HepG2 (cell line): Measurements from ENCODE around the gene NAT10. TPM values are rescaled to one million over a fixed set of nuclear protein-coding genes. Genes with fewer than 3 reads are reported as not detected.
A peak's percentile ranks its signal among the peaks of the same experiment; 100 is the strongest.

Experiments
- CHD4 ChIP-seq: fragments of 200-600 bp; sonication (generic); IDR thresholded peaks from 2 replicates; pipeline ENCODE4 v1.7.0; 2017; ENCODE audit warnings: mild to moderate bottlenecking, low read length, borderline replicate concordance
- ELF3 ChIP-seq: IDR thresholded peaks from 2 replicates; pipeline ENCODE4 v1.6.1; 2016; ENCODE audit warnings: missing genetic modification reagents, missing compliant biosample characterization
- FOXM1 ChIP-seq: sonication (generic); formaldehyde crosslinking; IDR thresholded peaks from 2 replicates; pipeline ENCODE4 v1.5.0; 2020; ENCODE audit warnings: missing genetic modification reagents
- HDAC6 ChIP-seq: fragments of 200-600 bp; sonication (generic); IDR thresholded peaks from 2 replicates; pipeline ENCODE4 v1.7.0; 2017; ENCODE audit warnings: mild to moderate bottlenecking, antibody characterized with exemption, low read length, low read depth
- MLLT10 ChIP-seq: sonication (generic); formaldehyde crosslinking; IDR thresholded peaks from 2 replicates; pipeline ENCODE4 v1.4.0; 2020; ENCODE audit warnings: missing genetic modification reagents
- MYC ChIP-seq: sonication (generic); formaldehyde crosslinking; IDR thresholded peaks from 2 replicates; pipeline ENCODE4 v1.9.0; 2021; ENCODE audit warnings: missing genetic modification reagents, borderline replicate concordance
- NFKBIZ ChIP-seq: IDR thresholded peaks from 2 replicates; pipeline ENCODE4 v1.6.1; 2018; ENCODE audit warnings: missing genetic modification reagents, missing compliant biosample characterization
- PHF20 ChIP-seq: sonication (generic); formaldehyde crosslinking; IDR thresholded peaks from 2 replicates; pipeline ENCODE4 v1.5.0; 2020; ENCODE audit warnings: mild to moderate bottlenecking, missing genetic modification reagents
- ZFP82 ChIP-seq: sonication (generic); formaldehyde crosslinking; IDR thresholded peaks from 2 replicates; pipeline ENCODE4 v1.5.1; 2020; ENCODE audit warnings: mild to moderate bottlenecking, missing genetic modification reagents, borderline replicate concordance
- ZNF451 ChIP-seq: sonication (generic); formaldehyde crosslinking; IDR thresholded peaks from 2 replicates; pipeline ENCODE4 v1.5.0; 2020; ENCODE audit warnings: mild to moderate bottlenecking, missing genetic modification reagents
- ZNF510 ChIP-seq: sonication (generic); formaldehyde crosslinking; IDR thresholded peaks from 2 replicates; pipeline ENCODE4 v1.4.0; 2020; ENCODE audit warnings: low read depth, mild to moderate bottlenecking, missing genetic modification reagents
- ZNF605 ChIP-seq: sonication (generic); formaldehyde crosslinking; IDR thresholded peaks from 2 replicates; pipeline ENCODE4 v1.8.0; 2022; ENCODE audit warnings: mild to moderate bottlenecking, missing genetic modification reagents
- ZNF703 ChIP-seq: sonication (generic); formaldehyde crosslinking; IDR thresholded peaks from 2 replicates; pipeline ENCODE4 v1.5.1; 2020; ENCODE audit warnings: missing genetic modification reagents, mild to moderate bottlenecking, moderate library complexity, borderline replicate concordance
- ZNF749 ChIP-seq: sonication (generic); formaldehyde crosslinking; IDR thresholded peaks from 2 replicates; pipeline ENCODE4 v1.8.0; 2022; ENCODE audit warnings: mild to moderate bottlenecking, missing genetic modification reagents, moderate library complexity, borderline replicate concordance
- ZSCAN12 ChIP-seq: sonication (generic); formaldehyde crosslinking; IDR thresholded peaks from 2 replicates; pipeline ENCODE4 v1.9.0; 2021; ENCODE audit warnings: mild to moderate bottlenecking, missing genetic modification reagents
- ZSCAN30 ChIP-seq: sonication (generic); formaldehyde crosslinking; IDR thresholded peaks from 2 replicates; pipeline ENCODE4 v1.5.0; 2020; ENCODE audit warnings: mild to moderate bottlenecking, missing genetic modification reagents
- polyA plus RNA-seq, 8 experiments: library from polyadenylated mRNA; depleted of rRNA in 3 of 8; stranded (reverse) in 7 of 8; unstranded in 1 of 8; fragments of >200 nt; fragmentation: Illumina TruSeq in 4 of 8; extraction: Trizol in 4 of 8; gene quantifications; 2 replicates each; pipeline versions ENCODE4 v1.2.1 to v1.2.3, GENCODE V29; 2011 to 2016; ENCODE audit warnings: low read depth in 4 of 8, missing spikeins in 1 of 8, mixed read lengths in 1 of 8; ENCODE audit not compliant: insufficient read depth in 1 of 8
- total RNA-seq, 5 experiments: library from RNA; depleted of rRNA; stranded (reverse); fragments of >200 nt; fragmentation: Illumina TruSeq; extraction: Trizol; gene quantifications; 2 replicates each; pipeline ENCODE4 v1.2.3, GENCODE V29; 2016; ENCODE audit warnings: low read depth in 1 of 5
- TF ChIP-seq, protein P1 (sequence below): IDR thresholded peaks from 2 replicates; pipeline ENCODE4 v1.6.1; 2016; ENCODE audit warnings: missing compliant biosample characterization, missing genetic modification reagents, borderline replicate concordance
- TF ChIP-seq, protein P2 (sequence below): sonication (generic); formaldehyde crosslinking; conservative IDR thresholded peaks from 2 replicates; pipeline ENCODE4 v1.8.1; 2023; ENCODE audit warnings: missing genetic modification reagents
- TF ChIP-seq, protein P3 (sequence below): sonication (generic); formaldehyde crosslinking; IDR thresholded peaks from 2 replicates; pipeline ENCODE4 v1.5.0; 2020; ENCODE audit warnings: mild to moderate bottlenecking, missing genetic modification reagents, moderate library complexity
- TF ChIP-seq, protein P4 (sequence below): sonication (generic); formaldehyde crosslinking; IDR thresholded peaks from 2 replicates; pipeline ENCODE4 v1.4.0; 2020; ENCODE audit warnings: low read depth, missing genetic modification reagents
- TF ChIP-seq, protein P5 (sequence below): sonication (generic); formaldehyde crosslinking; IDR thresholded peaks from 2 replicates; pipeline ENCODE4 v1.8.1; 2023; ENCODE audit warnings: mild to moderate bottlenecking, missing genetic modification reagents, borderline replicate concordance

The NAT10 gene
- total and polyA plus RNA-seq, 2 of the 13 experiments (the other 11 are each of a cell fraction or from before 2014, with no cell fraction given), result 33.9 to 51.9 TPM

DNA sequence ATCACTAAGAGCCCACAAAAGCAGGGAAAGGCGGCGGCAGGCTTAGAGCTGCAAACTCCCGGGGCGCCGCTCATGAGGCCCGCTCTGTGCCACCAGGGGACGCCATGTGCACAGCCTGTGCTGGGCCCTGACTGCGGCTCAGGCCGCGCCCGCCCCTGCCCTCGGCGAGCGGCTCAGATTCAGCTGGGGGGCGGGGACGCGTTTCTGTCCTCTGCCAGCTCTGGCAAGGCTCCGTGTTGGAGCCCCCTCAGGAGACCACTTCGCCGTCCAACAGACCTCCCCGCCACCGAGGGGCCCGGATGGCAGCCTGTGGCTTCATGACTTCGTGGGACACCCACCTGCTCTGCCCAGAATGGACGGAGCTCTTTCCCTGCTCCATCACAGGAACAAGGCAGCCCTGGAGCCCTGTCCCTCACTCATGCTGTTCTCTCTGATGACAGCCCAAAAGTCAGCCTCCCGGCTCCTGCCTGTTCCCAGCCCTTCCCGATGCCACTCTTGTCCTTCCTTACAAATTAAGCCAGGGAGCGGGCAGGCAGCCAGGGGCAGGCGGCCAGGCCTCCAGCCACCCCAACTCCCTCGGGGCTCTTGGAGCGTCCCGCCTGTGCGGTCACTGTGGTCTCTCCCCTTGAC lies 69.1 kb downstream of the NAT10 start (continued):
- TF ChIP-seq FOXM1 (CRISPR knock-in tag), result no peak
- TF ChIP-seq CHD4, result no peak
- TF ChIP-seq ZFP82, result no peak
- TF ChIP-seq, protein P1, sequence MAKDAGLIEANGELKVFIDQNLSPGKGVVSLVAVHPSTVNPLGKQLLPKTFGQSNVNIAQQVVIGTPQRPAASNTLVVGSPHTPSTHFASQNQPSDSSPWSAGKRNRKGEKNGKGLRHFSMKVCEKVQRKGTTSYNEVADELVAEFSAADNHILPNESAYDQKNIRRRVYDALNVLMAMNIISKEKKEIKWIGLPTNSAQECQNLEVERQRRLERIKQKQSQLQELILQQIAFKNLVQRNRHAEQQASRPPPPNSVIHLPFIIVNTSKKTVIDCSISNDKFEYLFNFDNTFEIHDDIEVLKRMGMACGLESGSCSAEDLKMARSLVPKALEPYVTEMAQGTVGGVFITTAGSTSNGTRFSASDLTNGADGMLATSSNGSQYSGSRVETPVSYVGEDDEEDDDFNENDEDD (CRISPR knock-in tag), result peak; percentile 37; the same call in 1 of the 2 replicates
- no peak for TF ChIP-seq HDAC6
- TF ChIP-seq ZSCAN12, result no peak
- no peak for TF ChIP-seq ZNF703 (CRISPR knock-in tag)
- no peak for TF ChIP-seq ZNF451
- peak; percentile 46; the same call in 1 of the 2 replicates for TF ChIP-seq ELF3
- no peak for TF ChIP-seq ZNF749 (CRISPR knock-in tag)
- 0 out of 2 replicates have a peak, but pooled peaks have one; percentile 27 for TF ChIP-seq NFKBIZ (CRISPR knock-in tag)
- TF ChIP-seq MYC, result peak; percentile 65; the same call in 1 of the 2 replicates
- no peak for TF ChIP-seq PHF20 (CRISPR knock-in tag)
- TF ChIP-seq, protein P2, sequence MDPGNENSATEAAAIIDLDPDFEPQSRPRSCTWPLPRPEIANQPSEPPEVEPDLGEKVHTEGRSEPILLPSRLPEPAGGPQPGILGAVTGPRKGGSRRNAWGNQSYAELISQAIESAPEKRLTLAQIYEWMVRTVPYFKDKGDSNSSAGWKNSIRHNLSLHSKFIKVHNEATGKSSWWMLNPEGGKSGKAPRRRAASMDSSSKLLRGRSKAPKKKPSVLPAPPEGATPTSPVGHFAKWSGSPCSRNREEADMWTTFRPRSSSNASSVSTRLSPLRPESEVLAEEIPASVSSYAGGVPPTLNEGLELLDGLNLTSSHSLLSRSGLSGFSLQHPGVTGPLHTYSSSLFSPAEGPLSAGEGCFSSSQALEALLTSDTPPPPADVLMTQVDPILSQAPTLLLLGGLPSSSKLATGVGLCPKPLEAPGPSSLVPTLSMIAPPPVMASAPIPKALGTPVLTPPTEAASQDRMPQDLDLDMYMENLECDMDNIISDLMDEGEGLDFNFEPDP (CRISPR knock-in tag), result no peak
- TF ChIP-seq, protein P3, sequence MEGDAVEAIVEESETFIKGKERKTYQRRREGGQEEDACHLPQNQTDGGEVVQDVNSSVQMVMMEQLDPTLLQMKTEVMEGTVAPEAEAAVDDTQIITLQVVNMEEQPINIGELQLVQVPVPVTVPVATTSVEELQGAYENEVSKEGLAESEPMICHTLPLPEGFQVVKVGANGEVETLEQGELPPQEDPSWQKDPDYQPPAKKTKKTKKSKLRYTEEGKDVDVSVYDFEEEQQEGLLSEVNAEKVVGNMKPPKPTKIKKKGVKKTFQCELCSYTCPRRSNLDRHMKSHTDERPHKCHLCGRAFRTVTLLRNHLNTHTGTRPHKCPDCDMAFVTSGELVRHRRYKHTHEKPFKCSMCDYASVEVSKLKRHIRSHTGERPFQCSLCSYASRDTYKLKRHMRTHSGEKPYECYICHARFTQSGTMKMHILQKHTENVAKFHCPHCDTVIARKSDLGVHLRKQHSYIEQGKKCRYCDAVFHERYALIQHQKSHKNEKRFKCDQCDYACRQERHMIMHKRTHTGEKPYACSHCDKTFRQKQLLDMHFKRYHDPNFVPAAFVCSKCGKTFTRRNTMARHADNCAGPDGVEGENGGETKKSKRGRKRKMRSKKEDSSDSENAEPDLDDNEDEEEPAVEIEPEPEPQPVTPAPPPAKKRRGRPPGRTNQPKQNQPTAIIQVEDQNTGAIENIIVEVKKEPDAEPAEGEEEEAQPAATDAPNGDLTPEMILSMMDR (CRISPR knock-in tag), result peak; percentile 99
- no peak for TF ChIP-seq MLLT10 (CRISPR knock-in tag)
- TF ChIP-seq, protein P4, sequence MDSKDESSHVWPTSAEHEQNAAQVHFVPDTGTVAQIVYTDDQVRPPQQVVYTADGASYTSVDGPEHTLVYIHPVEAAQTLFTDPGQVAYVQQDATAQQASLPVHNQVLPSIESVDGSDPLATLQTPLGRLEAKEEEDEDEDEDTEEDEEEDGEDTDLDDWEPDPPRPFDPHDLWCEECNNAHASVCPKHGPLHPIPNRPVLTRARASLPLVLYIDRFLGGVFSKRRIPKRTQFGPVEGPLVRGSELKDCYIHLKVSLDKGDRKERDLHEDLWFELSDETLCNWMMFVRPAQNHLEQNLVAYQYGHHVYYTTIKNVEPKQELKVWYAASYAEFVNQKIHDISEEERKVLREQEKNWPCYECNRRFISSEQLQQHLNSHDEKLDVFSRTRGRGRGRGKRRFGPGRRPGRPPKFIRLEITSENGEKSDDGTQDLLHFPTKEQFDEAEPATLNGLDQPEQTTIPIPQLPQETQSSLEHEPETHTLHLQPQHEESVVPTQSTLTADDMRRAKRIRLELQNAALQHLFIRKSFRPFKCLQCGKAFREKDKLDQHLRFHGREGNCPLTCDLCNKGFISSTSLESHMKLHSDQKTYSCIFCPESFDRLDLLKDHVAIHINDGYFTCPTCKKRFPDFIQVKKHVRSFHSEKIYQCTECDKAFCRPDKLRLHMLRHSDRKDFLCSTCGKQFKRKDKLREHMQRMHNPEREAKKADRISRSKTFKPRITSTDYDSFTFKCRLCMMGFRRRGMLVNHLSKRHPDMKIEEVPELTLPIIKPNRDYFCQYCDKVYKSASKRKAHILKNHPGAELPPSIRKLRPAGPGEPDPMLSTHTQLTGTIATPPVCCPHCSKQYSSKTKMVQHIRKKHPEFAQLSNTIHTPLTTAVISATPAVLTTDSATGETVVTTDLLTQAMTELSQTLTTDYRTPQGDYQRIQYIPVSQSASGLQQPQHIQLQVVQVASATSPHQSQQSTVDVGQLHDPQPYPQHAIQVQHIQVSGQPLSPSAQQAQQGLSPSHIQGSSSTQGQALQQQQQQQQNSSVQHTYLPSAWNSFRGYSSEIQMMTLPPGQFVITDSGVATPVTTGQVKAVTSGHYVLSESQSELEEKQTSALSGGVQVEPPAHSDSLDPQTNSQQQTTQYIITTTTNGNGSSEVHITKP (CRISPR knock-in tag), result no peak
- TF ChIP-seq ZNF605 (CRISPR knock-in tag), result 0 out of 2 replicates have a peak, but pooled peaks have one; percentile 41
- TF ChIP-seq, protein P5, sequence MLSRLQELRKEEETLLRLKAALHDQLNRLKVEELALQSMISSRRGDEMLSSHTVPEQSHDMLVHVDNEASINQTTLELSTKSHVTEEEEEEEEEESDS (CRISPR knock-in tag), result no peak
- no peak for TF ChIP-seq ZSCAN30 (CRISPR knock-in tag)
- no peak for TF ChIP-seq ZNF510 (CRISPR knock-in tag)
